ENCODE measurements around the gene CIZ1. TPM values are rescaled to one million over a fixed set of nuclear protein-coding genes. Genes with fewer than 3 reads are reported as not detected.

Gene CIZ1
- total RNA-seq, 4 donors from 2014 or later, result 86.7 to 136 (median 115) TPM

DNA sequence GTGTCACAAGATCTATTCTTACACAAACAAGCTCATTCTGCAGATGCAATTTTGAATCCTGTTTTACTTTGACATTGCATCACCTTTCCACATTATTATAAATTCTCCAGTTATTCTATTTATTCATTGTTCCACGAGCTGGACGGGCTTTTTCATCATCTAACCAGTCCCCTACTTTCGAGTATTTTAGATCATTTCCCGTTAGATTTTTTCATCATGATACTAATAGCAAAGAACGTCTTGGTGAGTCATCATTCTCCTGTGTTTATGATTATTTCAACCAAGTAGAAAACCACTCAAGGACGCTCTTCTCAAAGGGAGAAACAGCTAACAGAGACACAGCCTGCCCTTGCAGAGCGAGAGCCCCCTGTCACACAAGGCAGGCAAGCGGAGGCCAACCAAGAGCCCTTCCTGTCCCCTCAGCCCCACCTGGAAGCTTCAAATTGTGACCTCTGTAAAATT, 16.2 kb downstream of the CIZ1 start:
- H3K36me3 ChIP-seq, result peaks cover 74% of the 10 kb centered on the region
- H3K27me3 ChIP-seq, result no peaks in the 10 kb centered on the region
- no peak overlapping the region for H3K27ac ChIP-seq
- DNase-seq (ENCODE audit: low spot score in 2 of 2), result no peak
- H3K9me3 ChIP-seq, result no peaks in the 10 kb centered on the region
- H3K4me1 ChIP-seq, result peaks cover 18% of the 10 kb centered on the region
- 82% methylated on average over 7 of the region's 8 CpGs for WGBS
- no peak for TF ChIP-seq POLR2AphosphoS5 (IDR thresholded peaks at IDR 0.05)
- TF ChIP-seq POLR2A (IDR thresholded peaks at IDR 0.05), result no peak
- no peak for TF ChIP-seq EP300 (IDR thresholded peaks at IDR 0.05)
- TF ChIP-seq, protein P1, sequence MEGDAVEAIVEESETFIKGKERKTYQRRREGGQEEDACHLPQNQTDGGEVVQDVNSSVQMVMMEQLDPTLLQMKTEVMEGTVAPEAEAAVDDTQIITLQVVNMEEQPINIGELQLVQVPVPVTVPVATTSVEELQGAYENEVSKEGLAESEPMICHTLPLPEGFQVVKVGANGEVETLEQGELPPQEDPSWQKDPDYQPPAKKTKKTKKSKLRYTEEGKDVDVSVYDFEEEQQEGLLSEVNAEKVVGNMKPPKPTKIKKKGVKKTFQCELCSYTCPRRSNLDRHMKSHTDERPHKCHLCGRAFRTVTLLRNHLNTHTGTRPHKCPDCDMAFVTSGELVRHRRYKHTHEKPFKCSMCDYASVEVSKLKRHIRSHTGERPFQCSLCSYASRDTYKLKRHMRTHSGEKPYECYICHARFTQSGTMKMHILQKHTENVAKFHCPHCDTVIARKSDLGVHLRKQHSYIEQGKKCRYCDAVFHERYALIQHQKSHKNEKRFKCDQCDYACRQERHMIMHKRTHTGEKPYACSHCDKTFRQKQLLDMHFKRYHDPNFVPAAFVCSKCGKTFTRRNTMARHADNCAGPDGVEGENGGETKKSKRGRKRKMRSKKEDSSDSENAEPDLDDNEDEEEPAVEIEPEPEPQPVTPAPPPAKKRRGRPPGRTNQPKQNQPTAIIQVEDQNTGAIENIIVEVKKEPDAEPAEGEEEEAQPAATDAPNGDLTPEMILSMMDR (IDR thresholded peaks at IDR 0.05), result no peak
- no peak overlapping the region for H3K4me3 ChIP-seq

DNA sequence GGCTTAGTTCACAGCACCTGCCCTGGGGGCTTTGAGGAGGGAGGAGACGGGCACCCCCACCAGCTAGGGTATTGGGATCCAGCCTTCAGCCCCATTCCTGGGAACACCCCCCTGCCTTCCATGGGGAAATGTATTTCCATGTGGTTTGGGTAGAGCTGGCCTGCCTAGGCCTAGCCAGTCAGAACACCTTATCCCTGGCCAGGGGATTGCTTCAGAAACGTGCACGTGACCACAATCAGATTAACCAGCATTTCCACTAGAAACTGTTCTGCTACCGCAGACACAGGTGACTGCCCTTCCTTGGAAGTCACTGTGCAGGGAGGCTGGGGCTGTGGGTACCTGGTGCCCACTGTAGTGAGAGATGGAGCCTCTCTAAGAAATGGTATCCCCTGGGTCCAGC, 17.3 kb downstream of the CIZ1 start:
- Histone ChIP-seq H3K27ac (no peak overlapping the region), H3K4me3 (no peak overlapping the region), H3K36me3 (peaks cover 74% of the 10 kb centered on the region), H3K9me3 (no peaks in the 10 kb centered on the region), H3K27me3 (no peaks in the 10 kb centered on the region), H3K4me1 (peaks cover 18% of the 10 kb centered on the region)
- WGBS, result 90% methylated on average over 4 of the region's 4 CpGs
- TF ChIP-seq EP300 (IDR thresholded peaks at IDR 0.05), result no peak
- no peak for TF ChIP-seq POLR2AphosphoS5 (IDR thresholded peaks at IDR 0.05)
- TF ChIP-seq, protein P1 (IDR thresholded peaks at IDR 0.05), result no peak
- TF ChIP-seq POLR2A (IDR thresholded peaks at IDR 0.05), result no peak
- no peak for DNase-seq (ENCODE audit: low spot score in 2 of 2)

DNA sequence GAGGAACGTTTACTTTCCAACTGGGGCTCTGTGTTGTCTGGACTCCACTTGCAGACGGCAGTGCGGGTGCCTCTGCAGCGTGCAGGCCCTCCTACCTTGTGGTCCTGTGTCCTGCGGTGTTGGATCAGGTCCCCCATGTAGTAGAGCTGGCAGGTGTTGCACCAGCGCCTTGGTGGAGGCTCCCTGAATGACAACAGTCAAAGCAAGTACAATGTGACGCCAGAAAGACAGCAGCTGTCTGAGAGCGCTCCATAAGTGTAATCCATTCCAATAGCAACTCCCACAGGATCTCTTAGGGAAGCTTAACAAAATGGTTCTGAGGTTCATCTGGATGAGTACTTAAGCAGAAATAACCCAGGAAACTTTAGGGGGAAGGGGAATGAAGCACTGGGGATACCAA, 21.4 kb downstream of the CIZ1 start:
- 77% methylated on average over 8 of the region's 8 CpGs for WGBS
- no peaks in the 10 kb centered on the region for H3K4me1 ChIP-seq
- no peaks in the 10 kb centered on the region for H3K27me3 ChIP-seq
- no peak for DNase-seq (ENCODE audit: low spot score in 2 of 2)
- no peaks in the 10 kb centered on the region for H3K9me3 ChIP-seq
- H3K27ac ChIP-seq, result no peak overlapping the region
- H3K4me3 ChIP-seq, result no peak overlapping the region
- peaks cover 69% of the 10 kb centered on the region for H3K36me3 ChIP-seq
- TF ChIP-seq EP300 (IDR thresholded peaks at IDR 0.05), result no peak
- TF ChIP-seq, protein P1 (IDR thresholded peaks at IDR 0.05), result no peak
- no peak for TF ChIP-seq POLR2AphosphoS5 (IDR thresholded peaks at IDR 0.05)

DNA sequence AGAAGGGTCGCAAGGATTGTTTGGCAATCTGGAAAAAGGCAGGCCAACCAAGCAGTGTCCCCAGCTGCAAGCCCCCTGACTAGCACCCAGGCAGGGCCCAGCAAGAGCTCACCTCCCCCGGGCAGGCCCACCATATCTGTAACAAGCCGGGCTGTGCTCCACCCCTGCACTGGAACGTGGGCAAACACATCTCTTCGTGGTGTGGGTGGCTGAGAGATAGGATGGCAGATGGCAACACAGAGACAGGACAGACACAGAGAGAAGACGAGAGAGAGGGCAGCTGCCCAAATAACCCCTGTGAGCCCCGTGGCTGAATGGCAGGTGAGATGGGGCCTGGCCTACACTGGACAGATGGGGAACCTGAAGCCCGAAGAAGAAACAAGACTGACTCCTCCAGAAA, 21.9 kb downstream of the CIZ1 start:
- Histone ChIP-seq H3K36me3 (peaks cover 65% of the 10 kb centered on the region), H3K9me3 (no peaks in the 10 kb centered on the region), H3K4me1 (peaks cover 1% of the 10 kb centered on the region), H3K27ac (no peak overlapping the region), H3K27me3 (no peaks in the 10 kb centered on the region), H3K4me3 (no peak overlapping the region)
- WGBS, result 86% methylated on average over 8 of the region's 8 CpGs
- TF ChIP-seq, protein P1 (IDR thresholded peaks at IDR 0.05), result no peak
- TF ChIP-seq POLR2AphosphoS5 (IDR thresholded peaks at IDR 0.05) (no peak), EP300 (IDR thresholded peaks at IDR 0.05) (no peak), POLR2A (IDR thresholded peaks at IDR 0.05) (no peak)
- DNase-seq (ENCODE audit: low spot score in 2 of 2), result no peak

DNA sequence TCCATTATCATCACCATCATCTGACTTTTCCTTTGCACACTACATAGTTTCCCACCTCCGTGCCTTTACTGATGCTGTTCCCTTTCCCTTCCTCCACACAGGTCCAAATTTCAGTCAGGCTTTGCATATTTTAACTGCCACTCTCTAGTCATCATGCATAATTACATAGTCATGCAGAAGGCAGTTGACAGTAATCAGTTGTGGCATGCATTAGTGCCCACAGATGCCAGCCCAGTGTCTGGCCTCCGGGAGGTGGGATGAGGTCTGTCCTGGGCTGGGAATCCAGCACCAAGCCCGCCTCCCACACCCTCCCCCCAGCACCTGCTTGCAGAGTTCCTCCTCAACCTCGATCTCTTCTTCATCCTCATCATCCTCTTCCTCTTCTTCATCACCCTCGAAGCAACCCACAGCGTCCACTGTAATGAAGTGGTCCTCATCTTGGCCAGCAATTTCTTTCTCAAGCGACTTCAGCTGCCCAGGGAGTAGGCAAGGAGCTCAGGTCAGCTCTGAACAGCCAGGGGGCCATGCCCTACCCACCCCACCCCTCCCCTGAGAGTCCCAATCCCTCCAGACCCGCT, 22.6 kb downstream of the CIZ1 start:
- Histone ChIP-seq H3K27ac (no peak overlapping the region), H3K4me3 (no peak overlapping the region), H3K4me1 (peaks cover 6% of the 10 kb centered on the region), H3K36me3 (peaks cover 66% of the 10 kb centered on the region), H3K9me3 (no peaks in the 10 kb centered on the region), H3K27me3 (no peaks in the 10 kb centered on the region)
- no peak for DNase-seq (ENCODE audit: low spot score in 2 of 2)
- no peak for TF ChIP-seq POLR2AphosphoS5 (IDR thresholded peaks at IDR 0.05)
- no peak for TF ChIP-seq POLR2A (IDR thresholded peaks at IDR 0.05)
- TF ChIP-seq EP300 (IDR thresholded peaks at IDR 0.05), result no peak
- TF ChIP-seq, protein P1 (IDR thresholded peaks at IDR 0.05), result no peak
- WGBS, result 93% methylated on average over 8 of the region's 8 CpGs

Measured in suprapubic skin (tissue), 4 donors.